GM12878 (cell line): ENCODE results near the gene RUNDC3A. TPM values are rescaled to one million over a fixed set of nuclear protein-coding genes. Genes with fewer than 3 reads are reported as not detected.

Experiments used
- BCL11A ChIP-seq: IDR thresholded peaks from 2 replicates; pipeline ENCODE4 v1.6.1; 2011; ENCODE audit warnings: low read depth, low read length
- CHD4 ChIP-seq: fragments of 200-600 bp; sonication (generic); IDR thresholded peaks from 2 replicates; pipeline ENCODE4 v1.6.1; 2016; ENCODE audit warnings: mild to moderate bottlenecking
- DPF2 ChIP-seq: fragments of 450-650 bp; IDR thresholded peaks from 2 replicates; pipeline ENCODE4 v1.6.1; 2017; ENCODE audit warnings: mild to moderate bottlenecking
- EED ChIP-seq: sonication (generic); IDR thresholded peaks from 2 replicates; pipeline ENCODE4 v1.6.1; 2016; ENCODE audit warnings: antibody characterized with exemption, low read depth
- EP300 ChIP-seq, 2 experiments: fragments of 150-350 bp in 1 of 2; IDR thresholded peaks; 2 replicates each; pipeline ENCODE4 v1.6.1; 2011 to 2012; ENCODE audit warnings: low read depth in 2 of 2, low read length in 2 of 2, borderline replicate concordance in 1 of 2, improper control_type of control experiment in 1 of 2, inconsistent platforms in 1 of 2; ENCODE audit not compliant: control insufficient read depth in 1 of 2
- IRF4 ChIP-seq: IDR thresholded peaks from 2 replicates; pipeline ENCODE4 v1.6.1; 2011; ENCODE audit warnings: low read depth, low read length
- IRF5 ChIP-seq: fragments of 450-650 bp; IDR thresholded peaks from 2 replicates; pipeline ENCODE4 v1.6.1; 2017; ENCODE audit warnings: borderline replicate concordance
- MEF2A ChIP-seq: IDR thresholded peaks from 2 replicates; pipeline ENCODE4 v1.6.1; 2011; ENCODE audit warnings: low read depth, mild to moderate bottlenecking, low read length, moderate library complexity; ENCODE audit not compliant: insufficient read depth
- MEF2B ChIP-seq: fragments of 450-650 bp; IDR thresholded peaks from 2 replicates; pipeline ENCODE4 v1.6.1; 2018; ENCODE audit warnings: mild to moderate bottlenecking, moderate library complexity; ENCODE audit not compliant: partially characterized antibody, poor library complexity, severe bottlenecking
- SP1 ChIP-seq: IDR thresholded peaks from one replicate; pipeline ENCODE4 v1.6.1; 2011; ENCODE audit warnings: low read depth, low read length
- STAT1 ChIP-seq: fragments of 450-650 bp; conservative IDR thresholded peaks from 2 replicates; pipeline ENCODE4 v1.6.1; 2014; ENCODE audit warnings: antibody characterized with exemption, mild to moderate bottlenecking
- TBL1XR1 ChIP-seq: IDR thresholded peaks from 2 replicates; pipeline ENCODE4 v1.6.1; 2012; ENCODE audit warnings: low read depth, low read length, improper control_type of control experiment
- TCF3 ChIP-seq: IDR thresholded peaks from 2 replicates; pipeline ENCODE4 v1.6.1; 2012; ENCODE audit warnings: low read depth, mild to moderate bottlenecking, low read length, borderline replicate concordance; ENCODE audit not compliant: insufficient read depth
- polyA plus RNA-seq, 11 experiments: library from polyadenylated mRNA; depleted of rRNA in 4 of 11; unstranded in 6 of 11; stranded (reverse) in 5 of 11; fragments of >200 nt; fragmentation: Nextera tagmentation in 4 of 11; fragmentation: Illumina TruSeq in 1 of 11; extraction: Ambion mirVana in 4 of 11; extraction: Trizol in 1 of 11; gene quantifications; 1 replicate in 1 of 11; 2 replicates in 10 of 11; pipeline versions ENCODE4 v1.2.1 to v1.2.3, GENCODE V29; 2011 to 2016; ENCODE audit warnings: inconsistent platforms in 2 of 11, missing spikeins in 2 of 11, low read depth in 1 of 11
- total RNA-seq, 4 experiments: library from RNA; depleted of rRNA in 3 of 4; stranded (reverse); fragments of >200 nt in 3 of 4; fragmentation: Illumina TruSeq in 1 of 4; extraction: Trizol in 1 of 4; gene quantifications; 2 replicates each; pipeline versions ENCODE4 v1.2.1 to v1.2.3, GENCODE V29; 2013 to 2021

Gene RUNDC3A
- total and polyA plus RNA-seq, 10 of the 15 experiments (the other 5 are each of a cell fraction or from before 2014, with no cell fraction given), result 0.07 to 0.17 TPM; not detected in 8

DNA sequence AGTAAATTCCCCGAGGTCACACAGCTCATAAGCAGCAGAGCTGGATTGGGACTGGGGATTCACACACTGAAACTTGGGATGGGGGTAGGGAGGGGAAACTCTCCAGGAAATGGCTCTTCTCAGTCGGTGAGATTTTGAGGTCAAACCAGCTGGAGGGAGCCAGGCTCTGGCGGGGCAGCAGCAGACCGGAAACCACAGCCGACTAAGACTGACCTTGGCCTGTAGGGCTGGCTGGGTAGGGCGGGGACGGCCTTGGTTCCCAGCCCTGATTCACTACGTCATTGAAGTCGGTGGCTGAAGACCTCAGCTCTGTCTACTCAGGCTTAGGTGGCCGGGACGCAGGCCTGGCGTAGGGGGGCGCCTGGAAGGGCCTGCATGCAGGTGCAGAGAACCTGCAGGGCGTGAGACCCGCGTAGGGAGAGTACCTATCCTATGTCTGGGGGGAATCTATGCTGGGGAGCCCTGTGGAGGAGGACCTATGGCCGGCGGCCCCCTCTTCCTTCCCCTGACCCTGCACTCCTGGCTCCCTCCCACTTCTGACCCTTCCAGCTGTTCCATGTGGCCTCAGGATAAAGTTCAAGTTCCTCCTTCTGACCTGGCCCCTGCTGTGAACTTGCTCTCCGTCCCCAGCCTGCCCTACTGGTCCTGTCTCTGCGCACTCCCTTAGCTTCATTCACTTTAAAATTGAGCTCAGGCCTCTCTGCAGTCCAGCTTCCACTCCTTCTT lies 28.6 kb upstream of the RUNDC3A start (continued):
- TF ChIP-seq TBL1XR1 (0 out of 2 replicates have a peak, but pooled peaks have one; percentile 21), IRF5 (no peak), BCL11A (peak; percentile 51; the same call in 1 of the 2 replicates), MEF2A (0 out of 2 replicates have a peak, but pooled peaks have one; percentile 16), EP300 (IDR thresholded peaks at IDR 0.05; ENCODE audit: borderline replicate concordance in 1 of 2, control insufficient read depth in 1 of 2, low read depth in 2 of 2, low read length in 2 of 2) (0 out of 4 replicates have a peak, but pooled peaks have one; percentile 8 to 21), SP1 (no peak), IRF4 (0 out of 2 replicates have a peak, but pooled peaks have one; percentile 48), EED (peak; percentile 89), MEF2B (peak; percentile 24), DPF2 (peak; percentile 79; the same call in 1 of the 2 replicates), CHD4 (no peak), TCF3 (peak; percentile 87), STAT1 (no peak)
